ENCODE data around the gene HID1. TPM values are rescaled to one million over a fixed set of nuclear protein-coding genes. Genes with fewer than 3 reads are reported as not detected.

HID1 gene
- total RNA-seq, 1 experiment from 2014 or later, result 43.8 TPM

GRCh38 chr17:75011401-75012095, 39.0 kb upstream of the HID1 start:
- ATAC-seq, result 0 out of 2 replicates have a peak, but pooled peaks have one; percentile 0
- no peaks in the 10 kb centered on the region for H3K9me2 ChIP-seq (ENCODE audit: insufficient read depth)
- H4K20me1 ChIP-seq (ENCODE audit: insufficient read depth), result no peaks in the 10 kb centered on the region
- peaks cover 11 to 19% of the 10 kb centered on the region in 2 experiments for H3K4me1 ChIP-seq (ENCODE audit: control insufficient read depth in 1 of 2, insufficient read depth in 2 of 2, low read length in 2 of 2)
- H3K4me2 ChIP-seq (ENCODE audit: low read length), result peak overlapping the region; percentile 85
- DNase-seq (ENCODE audit: low read depth, low spot score), result no peak
- intact Hi-C loops (cut with micrococcal nuclease), result loop anchor here (1.0 kb wide), 1 partner anchor 50 kb away; no protein-coding TSS in a partner anchor
- no peak overlapping the region for H2AFZ ChIP-seq (ENCODE audit: low read depth, low read length, poor library complexity, severe bottlenecking)
- no peaks in the 10 kb centered on the region for H3K27me3 ChIP-seq (ENCODE audit: insufficient read depth, low read length)
- peaks cover 0 to 2% of the 10 kb centered on the region in 2 experiments; a peak in 1 of 4 replicates for H3K36me3 ChIP-seq (ENCODE audit: control insufficient read depth in 1 of 2, insufficient read depth in 2 of 2, low read length in 2 of 2)
- peaks cover 31% of the 10 kb centered on the region for H3K79me2 ChIP-seq (ENCODE audit: insufficient read depth, low read length)
- CTCF ChIA-PET, result interaction anchor here (0.6 to 3.8 kb wide), 10 partner anchors 13 to 1669 kb away, joined by 3 to 35 read pairs (median 6); partner anchors contain the start of gene CDR2L
- H3K27ac ChIP-seq (ENCODE audit: low read depth, low read length), result peak overlapping the region; percentile 76
- BruUV-seq (replicated peaks), result no TSS peak
- POLR2A ChIA-PET, result interaction anchor here (1.0 to 3.2 kb wide), 9 partner anchors 12 to 195 kb away, joined by 3 to 15 read pairs (median 5); partner anchors contain the start of genes CDR2L and SLC16A5
- RAD21 ChIA-PET (ENCODE audit: low non-redundant PET in 1 of 2, low total read pairs in 2 of 2, uncharacterized antibody in 2 of 2, unreplicated experiment in 2 of 2), result interaction anchor here in 1 of 2 experiments (0.6 to 1.6 kb wide), 2 partner anchors 23 to 50 kb away, joined by 3 to 7 read pairs; no protein-coding TSS in a partner anchor
- peak overlapping the region; percentile 79 for H3K9ac ChIP-seq (ENCODE audit: low read length)
- no peaks in the 10 kb centered on the region for H3K9me3 ChIP-seq (ENCODE audit: control insufficient read depth in 1 of 2, insufficient read depth in 1 of 2, low read depth in 1 of 2, low read length in 2 of 2)
- peak overlapping the region; percentile 83 to 95 for H3K4me3 ChIP-seq (replicated peaks in 1 of 2; ENCODE audit: low read depth in 1 of 2, low read length in 2 of 2)
- TF ChIP-seq POLR2A (IDR thresholded peaks at IDR 0.05; ENCODE audit: borderline replicate concordance, extremely low read depth, insufficient read depth, insufficient read length) (no peak), CTCF (IDR thresholded peaks at IDR 0.05 in 2 of 3, conservative IDR thresholded peaks at IDR 0.05 in 1 of 3; ENCODE audit: borderline replicate concordance in 1 of 3, insufficient read depth in 1 of 3, low read depth in 2 of 3, low read length in 2 of 3) (no peak), SIN3A (IDR thresholded peaks at IDR 0.05; ENCODE audit: low read depth) (no peak), ELF1 (IDR thresholded peaks at IDR 0.05; ENCODE audit: borderline replicate concordance, low read depth) (no peak), ZBTB33 (IDR thresholded peaks at IDR 0.05; ENCODE audit: extremely low read depth, insufficient replicate concordance, low read length) (no peak), SP1 (IDR thresholded peaks at IDR 0.05; ENCODE audit: low read depth) (no peak), EZH2 (IDR thresholded peaks at IDR 0.05) (no peak), EZH2phosphoT487 (IDR thresholded peaks at IDR 0.05; ENCODE audit: borderline replicate concordance) (no peak), TCF7L2 (IDR thresholded peaks at IDR 0.05; ENCODE audit: borderline replicate concordance, extremely low read depth, insufficient read depth, insufficient read length) (no peak), EGR1 (IDR thresholded peaks at IDR 0.05; ENCODE audit: low read depth) (no peak), JUND (IDR thresholded peaks at IDR 0.05) (no peak), RAD21 (IDR thresholded peaks at IDR 0.05; ENCODE audit: low read depth) (no peak), ZFX (IDR thresholded peaks at IDR 0.05) (no peak), ZNF274 (IDR thresholded peaks at IDR 0.05; ENCODE audit: low read depth, low read length) (no peak), POLR2AphosphoS5 (IDR thresholded peaks at IDR 0.05; ENCODE audit: low read depth, low read length) (no peak), CEBPB (IDR thresholded peaks at IDR 0.05; ENCODE audit: low read depth) (no peak), YY1 (IDR thresholded peaks at IDR 0.05; ENCODE audit: extremely low read depth, insufficient replicate concordance, low read depth, low read length) (no peak)
- TF ChIP-seq, protein P1, sequence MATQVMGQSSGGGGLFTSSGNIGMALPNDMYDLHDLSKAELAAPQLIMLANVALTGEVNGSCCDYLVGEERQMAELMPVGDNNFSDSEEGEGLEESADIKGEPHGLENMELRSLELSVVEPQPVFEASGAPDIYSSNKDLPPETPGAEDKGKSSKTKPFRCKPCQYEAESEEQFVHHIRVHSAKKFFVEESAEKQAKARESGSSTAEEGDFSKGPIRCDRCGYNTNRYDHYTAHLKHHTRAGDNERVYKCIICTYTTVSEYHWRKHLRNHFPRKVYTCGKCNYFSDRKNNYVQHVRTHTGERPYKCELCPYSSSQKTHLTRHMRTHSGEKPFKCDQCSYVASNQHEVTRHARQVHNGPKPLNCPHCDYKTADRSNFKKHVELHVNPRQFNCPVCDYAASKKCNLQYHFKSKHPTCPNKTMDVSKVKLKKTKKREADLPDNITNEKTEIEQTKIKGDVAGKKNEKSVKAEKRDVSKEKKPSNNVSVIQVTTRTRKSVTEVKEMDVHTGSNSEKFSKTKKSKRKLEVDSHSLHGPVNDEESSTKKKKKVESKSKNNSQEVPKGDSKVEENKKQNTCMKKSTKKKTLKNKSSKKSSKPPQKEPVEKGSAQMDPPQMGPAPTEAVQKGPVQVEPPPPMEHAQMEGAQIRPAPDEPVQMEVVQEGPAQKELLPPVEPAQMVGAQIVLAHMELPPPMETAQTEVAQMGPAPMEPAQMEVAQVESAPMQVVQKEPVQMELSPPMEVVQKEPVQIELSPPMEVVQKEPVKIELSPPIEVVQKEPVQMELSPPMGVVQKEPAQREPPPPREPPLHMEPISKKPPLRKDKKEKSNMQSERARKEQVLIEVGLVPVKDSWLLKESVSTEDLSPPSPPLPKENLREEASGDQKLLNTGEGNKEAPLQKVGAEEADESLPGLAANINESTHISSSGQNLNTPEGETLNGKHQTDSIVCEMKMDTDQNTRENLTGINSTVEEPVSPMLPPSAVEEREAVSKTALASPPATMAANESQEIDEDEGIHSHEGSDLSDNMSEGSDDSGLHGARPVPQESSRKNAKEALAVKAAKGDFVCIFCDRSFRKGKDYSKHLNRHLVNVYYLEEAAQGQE (IDR thresholded peaks at IDR 0.05; ENCODE audit: low read depth), result no peak
- TF ChIP-seq, protein P2, sequence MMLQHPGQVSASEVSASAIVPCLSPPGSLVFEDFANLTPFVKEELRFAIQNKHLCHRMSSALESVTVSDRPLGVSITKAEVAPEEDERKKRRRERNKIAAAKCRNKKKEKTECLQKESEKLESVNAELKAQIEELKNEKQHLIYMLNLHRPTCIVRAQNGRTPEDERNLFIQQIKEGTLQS (IDR thresholded peaks at IDR 0.05), result no peak
